ENCODE results near the gene GALM.
A peak's percentile ranks its signal among the peaks of the same experiment; 100 is the strongest.

GALM gene

DNA sequence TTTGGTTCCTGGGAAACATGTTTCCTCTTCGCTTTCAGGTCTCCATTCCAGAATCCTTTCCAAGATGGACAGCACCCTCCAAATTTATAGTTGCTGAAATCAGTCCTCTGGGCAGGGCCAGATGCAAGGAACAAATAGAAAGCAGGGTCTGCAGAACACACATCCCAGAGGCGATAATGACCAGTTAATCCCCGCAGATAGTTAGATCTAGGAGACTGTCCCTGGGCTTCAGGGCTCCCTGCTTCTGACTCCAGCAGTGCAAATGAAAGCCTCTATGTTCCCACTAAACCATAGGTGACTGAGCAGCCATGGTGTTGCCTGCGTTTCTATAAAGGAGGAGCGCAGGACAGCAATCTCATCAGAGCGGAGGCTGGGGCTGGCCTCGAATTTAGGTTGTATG is 46.5 kb downstream of the GALM start:
- no peak for TF ChIP-seq FOXP2 (optimal IDR thresholded peaks at IDR 0.05; ENCODE audit: borderline replicate concordance, extremely low read depth, extremely low read length, insufficient read depth)
- TF ChIP-seq TAF1 (IDR thresholded peaks at IDR 0.05; ENCODE audit: borderline replicate concordance, insufficient read depth, low read length): no peak

GRCh38 chr2:38712871-38713270 is 47.0 kb downstream of the GALM start:
- TF ChIP-seq REST (IDR thresholded peaks at IDR 0.05; ENCODE audit: insufficient read depth in 1 of 2, low read depth in 2 of 2, low read length in 2 of 2) (no peak), TAF1 (IDR thresholded peaks at IDR 0.05; ENCODE audit: borderline replicate concordance, insufficient read depth, low read length) (no peak), FOXP2 (optimal IDR thresholded peaks at IDR 0.05; ENCODE audit: borderline replicate concordance, extremely low read depth, extremely low read length, insufficient read depth) (no peak), SIN3A (IDR thresholded peaks at IDR 0.05; ENCODE audit: borderline replicate concordance, insufficient read depth, low read length) (no peak), POLR2AphosphoS5 (IDR thresholded peaks at IDR 0.05; ENCODE audit: low read depth, low read length) (no peak)

GRCh38 chr2:38713338-38713737 is 47.4 kb downstream of the GALM start:
- no peak for TF ChIP-seq SIN3A (IDR thresholded peaks at IDR 0.05; ENCODE audit: borderline replicate concordance, insufficient read depth, low read length)

- no peak for TF ChIP-seq TAF1 (IDR thresholded peaks at IDR 0.05; ENCODE audit: borderline replicate concordance, insufficient read depth, low read length)
Measured at GRCh38 chr2:38716185-38716584, 50.3 kb downstream of the GALM start.

- no peak for TF ChIP-seq REST (IDR thresholded peaks at IDR 0.05; ENCODE audit: insufficient read depth in 1 of 2, low read depth in 2 of 2, low read length in 2 of 2)
- TF ChIP-seq FOXP2 (optimal IDR thresholded peaks at IDR 0.05; ENCODE audit: borderline replicate concordance, extremely low read depth, extremely low read length, insufficient read depth): no peak
- TF ChIP-seq POLR2AphosphoS5 (IDR thresholded peaks at IDR 0.05; ENCODE audit: low read depth, low read length): no peak
- no peak for TF ChIP-seq TAF1 (IDR thresholded peaks at IDR 0.05; ENCODE audit: borderline replicate concordance, insufficient read depth, low read length)
- no peak for TF ChIP-seq SIN3A (IDR thresholded peaks at IDR 0.05; ENCODE audit: borderline replicate concordance, insufficient read depth, low read length)
Measured at GRCh38 chr2:38718601-38719000, 52.7 kb downstream of the GALM start.

DNA sequence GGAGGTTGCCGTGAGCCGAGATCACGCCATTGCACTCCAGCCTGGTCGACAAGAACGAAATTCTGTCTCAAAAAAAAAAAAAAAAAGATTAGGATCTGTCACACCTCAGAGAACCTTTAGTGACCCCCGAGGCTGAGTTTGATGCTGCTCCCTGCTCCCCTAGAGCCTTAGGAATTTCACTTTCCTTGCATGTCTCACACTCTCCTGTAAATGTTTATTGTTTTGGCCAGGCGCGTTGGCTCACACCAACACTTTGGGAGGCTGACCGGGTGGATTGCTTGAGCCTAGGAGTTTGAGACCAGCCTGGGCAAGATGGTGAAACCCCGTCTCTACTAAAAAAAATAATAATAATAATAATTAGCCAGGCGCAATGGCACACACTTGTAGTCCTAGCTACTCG is 53.8 kb downstream of the GALM start:
- TF ChIP-seq SIN3A (IDR thresholded peaks at IDR 0.05; ENCODE audit: borderline replicate concordance, insufficient read depth, low read length) (no peak), POLR2AphosphoS5 (IDR thresholded peaks at IDR 0.05; ENCODE audit: low read depth, low read length) (no peak), FOXP2 (optimal IDR thresholded peaks at IDR 0.05; ENCODE audit: borderline replicate concordance, extremely low read depth, extremely low read length, insufficient read depth) (no peak), REST (IDR thresholded peaks at IDR 0.05; ENCODE audit: insufficient read depth in 1 of 2, low read depth in 2 of 2, low read length in 2 of 2) (no peak)

- TF ChIP-seq REST (IDR thresholded peaks at IDR 0.05; ENCODE audit: insufficient read depth in 1 of 2, low read depth in 2 of 2, low read length in 2 of 2): no peak
- 0 out of 2 replicates have a peak, but pooled peaks have one; percentile 19 for TF ChIP-seq SIN3A (IDR thresholded peaks at IDR 0.05; ENCODE audit: borderline replicate concordance, insufficient read depth, low read length)
Measured at GRCh38 chr2:38720613-38721241, 54.8 kb downstream of the GALM start.

Measured in PFSK-1 (cell line).